HepG2 (cell line): ENCODE measurements around the gene GSTA5. TPM values are rescaled to one million over a fixed set of nuclear protein-coding genes. Genes with fewer than 3 reads are reported as not detected.

Experiments used
- ATAC-seq: fragments of 200-7000 bp; cut with Tn5 transposase; 3 replicates; pipeline ENCODE4 v1.9.1; 2020; ENCODE audit warnings: mild to moderate bottlenecking, moderate library complexity
- BruUV-seq: library from RNA; stranded (reverse); fragments of 400-500 nt; replicated peaks from 2 replicates; lab custom pipeline; 2021; lab: Mats Ljungman, UMichigan
- CTCF ChIA-PET: fragments of 300-600 bp; formaldehyde crosslinking; extraction: SDS; loops from one replicate; lab custom pipeline; 2021; ENCODE audit warnings: low total read pairs, inconsistent platforms, low intra/inter-chr PET ratio; lab: Yijun Ruan, JAX
- POLR2A ChIA-PET: fragments of 350-600 bp; sonication (Branson Sonifier 250); formaldehyde crosslinking; loops from one replicate; lab custom pipeline; 2020; ENCODE audit warnings: antibody characterized with exemption, inconsistent platforms; lab: Yijun Ruan, JAX
- DNase-seq: peaks from one replicate; pipeline ENCODE4 v3.0.0-alpha.2; 2015; ENCODE audit warnings: low spot score
- FAIRE-seq: peaks from 3 replicates; lab custom pipeline; 2011; peaks lifted over from hg19 to GRCh38; lab: Jason Lieb, UNC
- H2AFZ ChIP-seq: one replicate; pipeline ENCODE4 v1.6.1; 2011; ENCODE audit warnings: low read length, inconsistent platforms
- H3K27ac ChIP-seq: fragments of 300-600 bp; 3 replicates; pipeline ENCODE4 v1.8.0; 2011; ENCODE audit warnings: mixed run types, mild to moderate bottlenecking, mixed read lengths, low read length, inconsistent platforms; ENCODE audit not compliant: insufficient read depth; ENCODE audit errors: extremely low read length
- H3K27me3 ChIP-seq, 2 experiments: fragments of 200-600 bp in 1 of 2; 2 replicates in 1 of 2; 3 replicates in 1 of 2; pipeline versions ENCODE4 v1.6.0 to v1.8.0; 2011; ENCODE audit warnings: low read length in 2 of 2, mild to moderate bottlenecking in 2 of 2, moderate library complexity in 2 of 2, inconsistent platforms in 1 of 2; ENCODE audit not compliant: insufficient read depth in 2 of 2, control insufficient read depth in 1 of 2
- H3K36me3 ChIP-seq, 2 experiments: fragments of 200-600 bp in 1 of 2; replicated peaks in 1 of 2; 2 replicates in 1 of 2; 3 replicates in 1 of 2; pipeline versions ENCODE4 v1.5.1 to v1.8.0; 2011; ENCODE audit warnings: low read length in 2 of 2, inconsistent platforms in 1 of 2; ENCODE audit not compliant: insufficient read depth in 2 of 2, control insufficient read depth in 1 of 2
- H3K4me1 ChIP-seq: 2 replicates; pipeline ENCODE4 v1.5.1; 2012; ENCODE audit warnings: low read length, inconsistent platforms; ENCODE audit not compliant: insufficient read depth
- H3K4me2 ChIP-seq: 2 replicates; pipeline ENCODE4 v1.6.0; 2011; ENCODE audit warnings: low read depth, low read length, inconsistent platforms
- H3K4me3 ChIP-seq, 3 experiments: fragments of 200-600 bp in 1 of 3; sonication (generic), shearing (Covaris generic) in 1 of 3; replicated peaks in 1 of 3; 2 replicates each; pipeline ENCODE4 v1.5.1; 2011 to 2016; ENCODE audit warnings: low read length in 3 of 3, inconsistent platforms in 2 of 3, low read depth in 2 of 3, mild to moderate bottlenecking in 2 of 3, control low read depth in 1 of 3, mixed read lengths in 1 of 3; ENCODE audit not compliant: insufficient read depth in 1 of 3
- H3K79me2 ChIP-seq: one replicate; pipeline ENCODE4 v1.6.1; 2011; ENCODE audit warnings: low read length, inconsistent platforms; ENCODE audit not compliant: insufficient read depth
- H3K9ac ChIP-seq: 2 replicates; pipeline ENCODE4 v1.6.0; 2011; ENCODE audit warnings: mild to moderate bottlenecking, low read depth, low read length, inconsistent platforms; ENCODE audit not compliant: insufficient read depth
- H3K9me3 ChIP-seq: 2 replicates; pipeline ENCODE4 v1.5.1; 2012; ENCODE audit warnings: mild to moderate bottlenecking, low read length
- H4K20me1 ChIP-seq: 2 replicates; pipeline ENCODE4 v1.6.0; 2011; ENCODE audit warnings: inconsistent platforms, mild to moderate bottlenecking, low read length, moderate library complexity; ENCODE audit not compliant: insufficient read depth
- FOXP1 ChIP-seq, 2 experiments: fragments of 450-650 bp in 1 of 2; IDR thresholded peaks; 2 replicates each; pipeline ENCODE4 v1.6.1; 2017 to 2018; ENCODE audit warnings: antibody characterized with exemption in 1 of 2
- FOXP4 ChIP-seq: sonication (generic); formaldehyde crosslinking; IDR thresholded peaks from 2 replicates; pipeline ENCODE4 v1.4.0; 2020; ENCODE audit warnings: missing genetic modification reagents
- MLXIP ChIP-seq: sonication (generic); formaldehyde crosslinking; IDR thresholded peaks from 2 replicates; pipeline ENCODE4 v1.9.0; 2021; ENCODE audit warnings: missing genetic modification reagents, borderline replicate concordance
- SMAD3 ChIP-seq: sonication (generic); formaldehyde crosslinking; IDR thresholded peaks from 2 replicates; pipeline ENCODE4 v1.4.0; 2020; ENCODE audit warnings: missing genetic modification reagents
- SRF ChIP-seq: IDR thresholded peaks from 2 replicates; pipeline ENCODE4 v1.6.1; 2011; ENCODE audit warnings: mild to moderate bottlenecking, low read depth, low read length, moderate library complexity
- TFDP1 ChIP-seq: IDR thresholded peaks from 2 replicates; pipeline ENCODE4 v1.6.1; 2016; ENCODE audit warnings: missing compliant biosample characterization, missing genetic modification reagents, borderline replicate concordance
- ZHX1 ChIP-seq: sonication (generic); formaldehyde crosslinking; IDR thresholded peaks from 2 replicates; pipeline ENCODE4 v1.8.1; 2022; ENCODE audit warnings: low read depth, mild to moderate bottlenecking, missing genetic modification reagents
- WGBS: methylation state at CpG from one replicate; pipeline ENCODE4 v1.1.6; 2017; ENCODE audit warnings: low lambda C conversion rate; 5-methylcytosine and 5-hydroxymethylcytosine counted together
- in situ Hi-C: cut with HindIII; loops from 2 replicates; pipeline ENCODE4 v1.10.0; 2017; ENCODE audit warnings: low pct_unique_long_range_greater_than_20kb; ENCODE audit not compliant: extremely low pct_ligation_motif_present
- intact Hi-C: fragments of 100-400 bp; cut with micrococcal nuclease; formaldehyde crosslinking; loops from one replicate; pipeline ENCODE4 v1.10.0; 2022; ENCODE audit not compliant: unreplicated experiment
- polyA plus RNA-seq, 8 experiments: library from polyadenylated mRNA; depleted of rRNA in 3 of 8; stranded (reverse) in 7 of 8; unstranded in 1 of 8; fragments of >200 nt; fragmentation: Illumina TruSeq in 4 of 8; extraction: Trizol in 4 of 8; gene quantifications; 2 replicates each; pipeline versions ENCODE4 v1.2.1 to v1.2.3, GENCODE V29; 2011 to 2016; ENCODE audit warnings: low read depth in 4 of 8, missing spikeins in 1 of 8, mixed read lengths in 1 of 8; ENCODE audit not compliant: insufficient read depth in 1 of 8
- total RNA-seq, 5 experiments: library from RNA; depleted of rRNA; stranded (reverse); fragments of >200 nt; fragmentation: Illumina TruSeq; extraction: Trizol; gene quantifications; 2 replicates each; pipeline ENCODE4 v1.2.3, GENCODE V29; 2016; ENCODE audit warnings: low read depth in 1 of 5

Gene GSTA5
- total and polyA plus RNA-seq, 2 of the 13 experiments (the other 11 are each of a cell fraction or from before 2014, with no cell fraction given) = not detected

GRCh38 chr6:52877168-52877567 is 36.6 kb upstream of the GSTA5 start:
- no peak overlapping the region for H3K4me2 ChIP-seq
- H3K9me3 ChIP-seq = no peaks in the 10 kb centered on the region
- in situ Hi-C loops = no loop called here
- no peak overlapping the region for H3K4me3 ChIP-seq
- H3K4me1 ChIP-seq = peaks cover 17% of the 10 kb centered on the region
- no peaks in the 10 kb centered on the region for H4K20me1 ChIP-seq
- H3K36me3 ChIP-seq = no peaks in the 10 kb centered on the region
- no peak for TF ChIP-seq ZHX1 (CRISPR knock-in tag)
- H3K27ac ChIP-seq = no peak overlapping the region
- H2AFZ ChIP-seq = no peak overlapping the region
- FAIRE-seq (no peak), ATAC-seq (no peak), DNase-seq (no peak)
- WGBS = 22% methylated on average over 3 of the region's 3 CpGs
- H3K27me3 ChIP-seq = peaks cover 0 to 12% of the 10 kb centered on the region in 2 experiments; a peak in 2 of 5 replicates
- no TSS peak for BruUV-seq
- intact Hi-C loops = no loop called here
- no peak overlapping the region for H3K9ac ChIP-seq
- ChIA-PET CTCF (no interaction called here), POLR2A (no interaction called here)
- H3K79me2 ChIP-seq = no peaks in the 10 kb centered on the region

GRCh38 chr6:52876056-52876787 is 35.6 kb upstream of the GSTA5 start:
- no peak overlapping the region for H3K4me3 ChIP-seq
- ChIA-PET POLR2A (no interaction called here), CTCF (no interaction called here)
- BruUV-seq = no TSS peak
- H3K9me3 ChIP-seq = no peaks in the 10 kb centered on the region
- H3K36me3 ChIP-seq = no peaks in the 10 kb centered on the region
- no peaks in the 10 kb centered on the region for H3K79me2 ChIP-seq
- no peak overlapping the region for H3K27ac ChIP-seq
- H3K4me2 ChIP-seq = no peak overlapping the region; the same call in 1 of the 2 replicates
- in situ Hi-C loops (no loop called here), intact Hi-C loops (no loop called here)
- H4K20me1 ChIP-seq = no peaks in the 10 kb centered on the region
- H3K4me1 ChIP-seq = peaks cover 16% of the 10 kb centered on the region
- H3K9ac ChIP-seq = no peak overlapping the region
- WGBS = 37% methylated on average over 7 of the region's 7 CpGs
- ATAC-seq = no peak; the same call in 2 of the 3 replicates
- no peak overlapping the region for H2AFZ ChIP-seq
- 0 out of 5 replicates have a peak, but pooled peaks cover 0 to 5% of the 10 kb centered on the region in 2 experiments for H3K27me3 ChIP-seq
- no peak for FAIRE-seq
- peak; percentile 18 for DNase-seq
- TF ChIP-seq FOXP1 (IDR thresholded peaks at IDR 0.05) (no peak), FOXP1 (CRISPR knock-in tag; IDR thresholded peaks at IDR 0.05) (peak; percentile 28; the same call in 1 of the 2 replicates), MLXIP (CRISPR knock-in tag) (no peak), TFDP1 (CRISPR knock-in tag) (no peak), SRF (no peak), FOXP4 (CRISPR knock-in tag) (no peak), SMAD3 (no peak)
